Sigmoid colon (tissue), 7 donors: ENCODE data around the gene REEP3. TPM values are rescaled to one million over a fixed set of nuclear protein-coding genes. Genes with fewer than 3 reads are reported as not detected.

ENCODE experiments used
- DNase-seq: peaks from one replicate; pipeline ENCODE4 v3.0.0-alpha.2; 2019
- H3K27ac ChIP-seq, 4 donors: fragments of 200-600 bp; sonication (generic); one replicate each; pipeline ENCODE4 v1.5.1; 2016 to 2019; ENCODE audit warnings: mild to moderate bottlenecking in 1 of 4
- H3K27me3 ChIP-seq, 3 donors: fragments of 200-600 bp; sonication (generic); one replicate each; pipeline ENCODE4 v1.5.1; 2019; ENCODE audit warnings: mild to moderate bottlenecking in 1 of 3
- H3K36me3 ChIP-seq, 4 donors: fragments of 200-600 bp; sonication (generic); one replicate each; pipeline ENCODE4 v1.5.1; 2016 to 2019
- H3K4me1 ChIP-seq, 4 donors: fragments of 200-600 bp; sonication (generic); one replicate each; pipeline ENCODE4 v1.5.1; 2017 to 2019
- H3K4me3 ChIP-seq, 4 donors: fragments of 200-600 bp; sonication (generic); one replicate each; pipeline ENCODE4 v1.5.1; 2017 to 2019; ENCODE audit warnings: mild to moderate bottlenecking in 2 of 4, moderate library complexity in 1 of 4
- H3K9me3 ChIP-seq, 4 donors: fragments of 200-600 bp in 3 of 4; sonication (generic) in 3 of 4; one replicate each; pipeline versions ENCODE4 v1.5.1 to v1.6.1; 2013 to 2019
- CTCF ChIP-seq, 4 experiments: fragments of 450-650 bp in 3 of 4; fragments of 200-600 bp in 1 of 4; IDR thresholded peaks; one replicate each; pipeline ENCODE4 v1.5.1; 2016 to 2019; ENCODE audit warnings: antibody characterized with exemption in 4 of 4, mild to moderate bottlenecking in 3 of 4, moderate library complexity in 2 of 4
- EP300 ChIP-seq, 4 donors: sonication (generic); formaldehyde crosslinking; IDR thresholded peaks; one replicate each; pipeline ENCODE4 v1.6.1; 2017; ENCODE audit warnings: antibody characterized with exemption in 4 of 4
- POLR2A ChIP-seq, 2 donors: fragments of 450-650 bp; IDR thresholded peaks; one replicate each; pipeline ENCODE4 v1.6.1; 2016; ENCODE audit warnings: antibody characterized with exemption in 2 of 2, mild to moderate bottlenecking in 2 of 2, moderate library complexity in 2 of 2
- POLR2AphosphoS5 ChIP-seq, 4 donors: sonication (generic); formaldehyde crosslinking; IDR thresholded peaks; one replicate each; pipeline ENCODE4 v1.6.1; 2017; ENCODE audit warnings: antibody characterized with exemption in 4 of 4
- WGBS, 2 donors: extraction: QIAGEN DNeasy Blood & Tissue Kit; methylation state at CpG; one replicate each; pipeline ENCODE4 v1.1.7; 2013; 5-methylcytosine and 5-hydroxymethylcytosine counted together
- intact Hi-C: fragments of 100-400 bp; cut with DNase I; formaldehyde crosslinking; loops from one replicate; pipeline ENCODE4 v1.15.1; 2023
- polyA plus RNA-seq, 3 donors: library from polyadenylated mRNA; stranded (reverse); fragments of 200-250 nt; gene quantifications; one replicate each; pipeline ENCODE4 v1.2.3, GENCODE V29; 2013
- total RNA-seq, 4 donors: library from RNA; depleted of rRNA; stranded (reverse); fragments of >200 nt; gene quantifications; one replicate each; pipeline ENCODE4 v1.1.0, GENCODE V29; 2016
- donor health status: healthy with polysubstance abuse.
- donor health status: Bipolar disorder and iron deficiency.
- donor health status: healthy.

REEP3 gene
- total and polyA plus RNA-seq, 7 donors: 8.6 to 116 (median 69.2) TPM

- intact Hi-C loops: loop anchor here (5.0 to 10.0 kb wide), 3 partner anchors 427 to 1590 kb away; partner anchors contain the start of gene ADO
- Histone ChIP-seq H3K9me3 (no peaks in the 10 kb centered on the region), H3K4me3 (no peak overlapping the region), H3K27me3 (no peaks in the 10 kb centered on the region), H3K36me3 (no peaks in the 10 kb centered on the region), H3K27ac (peak overlapping the region in 1 of 4 donors; percentile 24), H3K4me1 (peaks cover 0 to 16% (median 9%) of the 10 kb centered on the region in 4 donors)
- no peak for TF ChIP-seq EP300 (IDR thresholded peaks at IDR 0.05)
- no peak for TF ChIP-seq POLR2A (IDR thresholded peaks at IDR 0.05)
- no peak for TF ChIP-seq CTCF (IDR thresholded peaks at IDR 0.05)
- TF ChIP-seq POLR2AphosphoS5 (IDR thresholded peaks at IDR 0.05): no peak
- no peak for DNase-seq
- 78 to 89% methylated on average over 6 of the region's 6 CpGs for WGBS, 2 donors
Measured at GRCh38 chr10:63634488-63635065, 113.4 kb downstream of the REEP3 start.

GRCh38 chr10:63636812-63637211 is 115.6 kb downstream of the REEP3 start:
- Histone ChIP-seq H3K27me3 (no peaks in the 10 kb centered on the region), H3K36me3 (no peaks in the 10 kb centered on the region), H3K27ac (no peak overlapping the region), H3K9me3 (no peaks in the 10 kb centered on the region), H3K4me1 (peaks cover 0 to 6% (median 1%) of the 10 kb centered on the region in 4 donors), H3K4me3 (no peak overlapping the region)
- no peak for TF ChIP-seq POLR2AphosphoS5 (IDR thresholded peaks at IDR 0.05)
- no peak for TF ChIP-seq POLR2A (IDR thresholded peaks at IDR 0.05)
- TF ChIP-seq EP300 (IDR thresholded peaks at IDR 0.05): no peak
- no peak for TF ChIP-seq CTCF (IDR thresholded peaks at IDR 0.05)
- intact Hi-C loops: loop anchor here (10.0 kb wide), 2 partner anchors 832 to 1592 kb away; partner anchors contain the start of gene ADO
- WGBS, 2 donors: 54 to 55% methylated on average over 3 of the region's 3 CpGs
- no peak for DNase-seq

DNA sequence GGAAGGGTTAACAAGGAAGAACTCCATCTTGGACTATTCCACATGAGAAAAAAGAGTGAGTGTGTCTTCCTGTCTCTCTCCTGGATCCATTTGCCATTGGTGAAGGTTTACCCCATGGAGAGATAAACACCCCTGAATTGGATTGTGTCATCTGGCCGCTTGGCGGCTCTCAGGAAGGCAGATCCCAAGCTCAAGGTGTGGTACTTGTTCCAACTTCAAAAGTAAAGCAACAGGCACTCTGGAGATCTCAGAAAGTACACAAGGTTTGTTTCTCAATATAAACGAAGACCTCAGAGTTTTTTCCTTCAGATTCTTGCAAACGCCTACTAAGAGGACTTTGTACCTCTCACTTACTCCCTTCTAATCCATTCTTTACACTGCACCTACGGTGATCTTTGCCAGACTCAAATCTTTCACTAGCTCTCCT is 116.7 kb downstream of the REEP3 start:
- 21 to 69% methylated on average over 5 of the region's 5 CpGs for WGBS, 2 donors
- no peak overlapping the region for H3K27ac ChIP-seq
- no peaks in the 10 kb centered on the region for H3K27me3 ChIP-seq
- no peak for DNase-seq
- H3K9me3 ChIP-seq: no peaks in the 10 kb centered on the region
- H3K4me3 ChIP-seq: no peak overlapping the region
- TF ChIP-seq CTCF (IDR thresholded peaks at IDR 0.05) (no peak), POLR2A (IDR thresholded peaks at IDR 0.05) (no peak), EP300 (IDR thresholded peaks at IDR 0.05) (no peak), POLR2AphosphoS5 (IDR thresholded peaks at IDR 0.05) (no peak)
- peaks cover 0 to 3% (median 0%) of the 10 kb centered on the region in 4 donors for H3K4me1 ChIP-seq
- intact Hi-C loops: loop anchor here (10.0 kb wide), 2 partner anchors 833 to 1593 kb away; partner anchors contain the start of gene ADO
- no peaks in the 10 kb centered on the region for H3K36me3 ChIP-seq

- no peak overlapping the region for H3K27ac ChIP-seq
- TF ChIP-seq POLR2AphosphoS5 (IDR thresholded peaks at IDR 0.05) (no peak), POLR2A (IDR thresholded peaks at IDR 0.05) (no peak), EP300 (IDR thresholded peaks at IDR 0.05) (no peak), CTCF (IDR thresholded peaks at IDR 0.05) (no peak)
- H3K4me1 ChIP-seq: no peaks in the 10 kb centered on the region
- H3K9me3 ChIP-seq: no peaks in the 10 kb centered on the region
- no peak overlapping the region for H3K4me3 ChIP-seq
- no peak for DNase-seq
- no peaks in the 10 kb centered on the region for H3K36me3 ChIP-seq
- H3K27me3 ChIP-seq: no peaks in the 10 kb centered on the region
- intact Hi-C loops: no loop called here
Measured at GRCh38 chr10:63641366-63641765, 120.2 kb downstream of the REEP3 start.

DNA sequence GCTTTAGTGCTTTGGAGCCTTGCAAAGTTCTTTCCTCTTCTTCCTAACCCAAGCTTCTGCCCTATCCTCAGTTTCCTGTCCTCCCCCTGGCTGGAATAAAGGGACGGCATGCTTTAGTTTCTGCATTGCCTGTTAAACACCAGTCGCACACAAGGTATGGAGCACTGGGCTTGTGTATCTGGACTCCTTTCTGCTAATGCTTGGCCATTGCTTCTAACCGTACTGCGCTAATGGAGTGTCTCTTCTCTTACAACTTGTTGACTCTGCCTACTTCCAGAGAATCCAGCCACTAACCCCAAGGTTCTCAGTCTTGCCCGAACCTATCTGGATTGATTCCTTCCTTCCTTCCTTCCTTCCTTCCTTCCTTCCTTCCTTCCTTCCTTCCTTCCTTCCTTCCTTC is 120.6 kb downstream of the REEP3 start:
- Histone ChIP-seq H3K36me3 (no peaks in the 10 kb centered on the region), H3K9me3 (no peaks in the 10 kb centered on the region), H3K4me1 (no peaks in the 10 kb centered on the region), H3K27me3 (no peaks in the 10 kb centered on the region), H3K27ac (no peak overlapping the region), H3K4me3 (no peak overlapping the region)
- WGBS, 2 donors: 86 to 91% methylated on average over 5 of the region's 5 CpGs
- no peak for DNase-seq
- intact Hi-C loops: no loop called here
- no peak for TF ChIP-seq POLR2AphosphoS5 (IDR thresholded peaks at IDR 0.05)
- TF ChIP-seq POLR2A (IDR thresholded peaks at IDR 0.05): no peak
- no peak for TF ChIP-seq CTCF (IDR thresholded peaks at IDR 0.05)
- TF ChIP-seq EP300 (IDR thresholded peaks at IDR 0.05): no peak
